GM19240 (cell line): ENCODE results near the gene RNF223.
"Not testable (repeated sequence)": the region's sequence is repeated elsewhere in the genome, so short reads cannot be mapped to it uniquely, and the experiment has no call there.

ENCODE experiments used
- DNase-seq: peaks from one replicate; pipeline ENCODE4 v3.0.0; 2011; ENCODE audit warnings: low spot score; ENCODE audit not compliant: insufficient read length

The RNF223 gene

DNA sequence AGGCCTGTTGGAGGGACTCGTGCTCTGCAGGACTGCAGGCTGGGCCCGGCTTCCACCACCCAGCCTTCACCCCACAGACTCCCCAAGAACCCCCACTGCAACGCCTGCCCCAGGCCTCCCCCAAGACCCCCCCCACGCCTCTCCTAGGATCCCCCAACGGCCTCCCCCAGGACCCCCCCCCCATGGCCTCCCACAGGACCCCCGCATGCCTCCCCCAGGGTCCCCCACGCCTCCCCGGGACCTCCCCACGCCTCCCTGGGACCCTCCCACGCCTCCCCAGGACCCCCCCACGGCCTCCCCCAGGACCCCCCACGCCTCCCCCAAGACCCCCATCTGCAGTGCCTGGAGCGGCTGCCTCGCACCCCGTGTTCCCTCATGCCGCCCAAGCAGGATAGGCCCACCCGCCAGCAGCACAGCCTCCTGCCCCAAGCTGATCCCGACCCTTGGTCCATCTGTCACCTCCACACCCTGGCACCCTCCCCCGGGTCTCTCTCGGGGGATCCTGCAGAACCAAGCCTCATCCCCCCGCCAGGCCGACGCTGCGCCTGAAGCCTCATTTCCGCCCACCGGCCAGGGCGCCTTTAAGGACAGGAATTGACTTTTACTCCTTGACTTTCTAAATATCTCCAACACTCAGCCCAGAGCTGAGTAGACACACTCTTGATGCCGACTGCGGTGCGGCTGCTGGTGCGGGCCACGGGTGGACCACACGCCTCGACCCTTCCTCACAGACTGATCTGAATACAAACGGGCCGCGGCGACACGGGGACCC, 14.1 kb upstream of the RNF223 start:
- DNase-seq, result no peak

DNA sequence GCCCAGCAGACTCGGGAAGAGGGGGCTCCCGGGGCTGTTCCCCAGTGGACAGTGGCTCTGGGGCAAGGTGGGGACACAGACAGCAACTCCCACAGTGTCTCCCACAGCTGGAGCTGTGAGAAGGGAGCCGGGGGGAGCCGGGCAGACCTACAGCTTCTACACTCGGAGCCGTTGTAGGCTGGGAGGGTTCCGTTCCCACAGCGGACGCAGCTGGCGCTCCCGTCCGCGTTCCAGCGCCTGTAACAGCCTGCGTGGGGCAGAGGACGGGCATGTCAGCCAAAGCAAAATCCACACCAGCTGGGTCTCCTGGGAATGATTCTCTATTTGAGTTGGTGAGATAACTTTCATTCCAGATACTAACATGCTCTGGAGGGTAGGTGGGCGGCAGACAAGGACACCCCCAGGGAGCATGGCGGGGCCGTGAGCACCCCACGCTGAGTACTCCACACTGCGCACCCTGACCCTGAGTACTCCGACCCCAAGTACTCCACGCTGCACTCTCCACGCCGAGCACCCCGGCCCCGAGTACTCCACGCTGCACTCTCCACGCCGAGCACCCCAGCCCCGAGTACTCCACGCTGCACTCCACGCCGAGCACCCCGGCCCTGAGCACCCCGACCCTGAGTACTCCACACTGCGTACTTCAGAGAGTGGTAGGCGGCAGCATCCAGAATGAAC, 13.4 kb upstream of the RNF223 start:
- no peak for DNase-seq

DNA sequence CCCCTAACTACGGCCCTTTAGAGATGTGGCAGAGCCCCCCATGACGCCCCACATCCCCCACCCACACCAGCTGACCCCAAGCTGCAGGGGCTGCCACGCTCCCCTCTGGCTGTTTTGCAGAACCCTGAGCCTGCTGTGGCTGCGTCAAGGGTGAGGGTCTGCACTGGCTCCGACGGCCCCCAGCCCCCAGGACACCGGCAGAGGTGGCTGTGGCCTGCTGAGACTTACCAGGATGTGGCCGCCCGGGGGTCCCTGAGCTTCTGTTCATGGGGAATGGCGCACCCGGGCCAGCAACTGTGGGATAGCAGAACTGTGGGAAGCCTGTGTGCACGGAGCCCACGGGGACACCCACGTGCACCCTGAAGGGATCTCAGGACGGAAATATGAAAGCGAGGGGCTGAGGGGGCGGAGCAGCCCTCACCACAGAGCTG, 12.8 kb upstream of the RNF223 start:
- peak; percentile 0 for DNase-seq

DNA sequence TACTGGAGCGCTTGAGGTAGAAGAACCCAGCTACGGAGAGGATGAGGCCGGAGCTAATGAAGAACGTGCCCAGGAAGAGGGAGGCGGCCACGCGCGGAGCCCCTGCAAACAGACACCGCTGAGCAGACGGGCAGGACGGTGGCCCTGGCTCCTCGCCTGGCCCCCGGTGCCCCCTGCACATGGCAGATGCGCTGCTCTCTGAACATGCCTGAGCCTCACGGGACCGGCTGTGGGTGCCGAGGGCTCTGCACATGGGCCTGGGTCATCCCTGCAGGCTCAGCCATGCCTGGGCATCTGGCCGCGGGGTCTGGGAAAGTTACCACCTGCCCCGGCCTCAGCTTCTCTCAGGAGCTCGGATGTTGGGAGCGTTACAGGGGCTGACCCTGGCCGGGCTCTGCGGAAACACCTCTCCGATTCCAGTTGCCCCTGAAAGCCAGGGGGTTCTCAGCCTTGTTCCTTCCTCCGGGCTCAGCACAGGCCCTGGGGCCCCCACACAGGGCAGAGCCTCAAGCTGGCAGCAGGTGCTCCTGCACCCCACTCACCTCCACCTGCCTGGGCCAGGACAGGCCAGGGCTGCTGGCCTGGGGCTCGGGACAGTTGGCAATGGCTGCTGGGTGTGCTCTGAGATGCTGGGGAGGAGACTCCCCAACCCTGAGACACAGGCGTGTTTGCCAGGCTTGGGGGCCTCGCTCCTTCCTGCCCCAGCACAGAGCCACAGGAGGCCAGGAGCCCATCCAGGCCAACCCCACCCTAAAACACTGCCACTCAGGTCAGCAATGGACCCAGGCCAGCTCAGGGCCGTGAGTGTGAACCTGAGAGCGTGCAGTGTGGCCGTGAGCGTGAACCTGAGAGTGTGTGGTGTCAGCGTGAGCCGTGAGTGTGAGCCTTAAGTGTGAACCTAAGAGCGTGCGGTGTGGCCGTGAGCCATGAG, 12.1 kb upstream of the RNF223 start:
- peak; percentile 0 for DNase-seq

DNA sequence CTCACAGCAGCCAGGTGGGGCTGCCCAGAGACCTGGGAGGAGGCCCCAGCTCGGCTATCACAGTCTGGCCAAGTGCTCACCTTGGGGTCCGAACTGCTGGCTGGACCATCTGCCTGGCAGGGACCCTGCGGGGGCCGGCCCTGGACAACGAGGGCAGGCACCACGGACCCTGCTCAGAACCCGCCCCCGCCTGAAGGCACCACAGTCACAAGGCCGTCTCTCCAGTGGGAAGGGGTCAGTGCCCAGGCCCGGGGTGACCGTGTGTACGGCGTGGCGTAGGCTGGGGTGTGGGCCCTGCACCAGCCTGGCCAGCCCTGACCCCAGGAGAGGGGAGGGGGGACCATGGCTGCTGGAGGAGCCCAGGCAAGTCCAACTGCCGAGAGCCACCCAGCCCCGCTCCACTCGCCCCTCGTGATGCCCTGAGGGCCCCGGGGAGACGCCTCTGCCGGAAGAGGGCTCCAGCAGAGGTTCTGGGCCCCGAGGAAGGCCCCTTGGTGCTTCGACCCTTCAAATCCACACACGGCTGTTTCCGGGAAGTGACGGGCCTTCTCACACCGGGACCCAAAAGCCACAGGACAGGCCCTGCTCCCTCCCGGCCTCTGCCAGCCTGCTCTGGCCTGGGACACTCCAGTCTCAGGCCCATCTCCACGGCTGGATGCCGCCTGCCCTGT, 11.2 kb upstream of the RNF223 start:
- DNase-seq, result peak; percentile 0

DNA sequence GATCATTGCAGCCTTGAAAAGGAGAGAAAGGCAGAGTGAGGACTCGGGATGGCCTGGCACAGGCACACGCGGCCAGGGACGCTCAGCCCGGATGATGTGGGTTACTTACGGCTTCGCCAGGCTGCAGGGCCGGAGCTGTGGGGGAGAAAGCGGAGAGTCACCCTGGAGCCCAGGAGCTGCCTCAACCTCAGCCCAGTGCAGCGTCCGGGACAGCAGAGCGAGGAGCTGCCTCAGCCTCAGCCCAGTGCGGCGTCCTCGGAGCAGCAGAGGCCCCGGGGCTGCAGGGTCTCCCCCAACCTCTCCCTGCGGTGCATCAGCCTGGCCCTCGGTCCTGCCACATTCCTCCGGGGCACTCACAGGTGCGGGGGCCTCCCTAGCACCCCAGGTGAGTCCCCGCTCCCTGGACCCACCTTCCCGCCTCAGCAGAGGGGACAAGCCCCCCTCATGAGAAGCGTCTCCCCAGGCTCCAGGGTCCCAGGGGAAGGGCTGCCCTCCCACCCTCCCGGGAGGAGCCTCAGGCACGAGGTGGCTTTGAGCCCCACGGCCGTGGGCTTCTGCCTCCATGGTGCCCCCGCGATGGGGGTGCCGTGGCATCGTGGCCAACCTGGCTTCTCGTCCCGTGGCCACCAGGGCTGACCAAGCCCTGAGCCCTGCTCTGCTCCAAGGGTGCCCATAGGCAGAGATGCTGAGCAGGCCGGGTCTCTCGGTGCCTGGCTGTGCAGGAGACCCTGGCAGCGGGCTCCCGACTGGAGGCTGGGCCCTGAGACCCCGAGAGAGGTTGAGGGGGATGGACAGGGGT, 10.5 kb upstream of the RNF223 start:
- no peak for DNase-seq

DNA sequence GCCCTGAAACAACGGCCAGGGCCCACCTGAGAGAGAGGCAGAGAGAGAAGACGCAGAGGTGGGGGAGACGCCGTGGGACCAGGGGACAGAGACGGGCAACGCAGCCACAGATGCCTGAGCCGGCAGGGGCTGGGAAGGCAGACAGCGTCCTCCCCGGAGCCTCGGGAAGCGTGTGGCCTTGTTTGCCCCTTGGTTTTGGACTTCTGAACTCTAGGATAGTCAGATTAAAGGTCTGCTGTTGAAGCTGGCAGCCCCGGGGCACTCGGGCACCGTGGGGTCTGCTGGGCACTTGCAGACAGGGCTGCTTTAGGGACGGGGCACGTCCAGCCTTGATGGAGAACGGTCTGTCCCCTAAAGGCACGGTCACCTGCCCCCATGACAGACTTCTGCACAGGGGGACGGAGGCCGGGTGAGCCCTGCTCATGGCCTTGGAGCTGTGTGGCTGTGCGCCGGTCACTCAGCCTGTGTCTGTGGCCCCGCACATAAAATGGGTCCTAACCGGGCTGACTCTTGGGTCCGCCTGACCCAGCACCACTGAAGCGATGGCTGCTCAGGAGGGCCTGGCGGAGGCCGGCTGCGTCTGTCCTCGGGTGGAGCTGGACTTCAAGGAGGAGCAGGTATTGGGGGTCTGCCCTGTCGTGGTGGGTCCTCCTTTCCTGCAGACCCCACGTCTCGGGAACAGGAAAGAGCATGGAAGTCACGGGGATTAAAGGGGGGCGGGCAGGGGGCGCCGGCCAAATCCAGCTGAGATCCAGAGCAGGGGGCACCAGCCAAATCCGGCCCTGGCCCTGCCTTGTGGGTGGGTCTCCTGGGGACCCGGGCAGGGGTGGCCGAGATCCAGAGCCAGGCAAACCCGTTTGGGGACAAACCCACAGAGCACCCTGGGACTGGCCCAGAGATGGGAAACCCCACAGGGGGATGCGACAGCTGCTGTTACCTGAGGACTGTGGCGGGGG, 9.6 kb upstream of the RNF223 start:
- DNase-seq, result no peak

DNA sequence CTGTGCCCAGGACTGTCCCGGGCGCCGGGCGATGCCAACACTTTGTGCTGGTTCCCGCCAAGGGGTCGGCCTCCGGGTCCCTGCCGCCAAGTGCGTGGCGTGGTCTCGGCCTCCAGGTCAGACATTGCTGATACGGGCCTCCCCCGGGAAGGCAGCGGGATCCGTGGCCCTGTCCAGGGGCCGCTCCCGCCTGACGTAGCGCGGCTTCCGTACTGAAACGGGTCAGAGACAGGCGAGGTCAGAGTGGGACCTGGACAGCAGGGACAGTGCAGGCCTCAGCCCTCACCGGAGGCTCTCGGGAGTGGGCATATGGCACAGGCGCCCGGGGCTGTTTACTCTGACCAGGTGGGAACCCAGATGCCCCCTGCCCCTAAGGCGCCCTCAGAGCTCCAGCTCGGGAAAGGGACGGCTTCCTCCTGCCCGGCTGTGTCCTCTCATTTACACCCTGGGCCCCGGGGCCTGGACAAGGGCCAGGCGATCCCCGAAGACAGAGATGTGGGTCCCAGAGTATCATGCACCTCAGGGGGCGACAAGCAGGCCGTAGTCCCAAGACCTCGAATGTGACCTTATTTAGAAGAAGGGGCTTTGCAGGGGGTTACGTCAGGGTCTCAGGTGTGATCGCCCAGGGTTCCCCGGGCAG, 8.8 kb upstream of the RNF223 start:
- DNase-seq, result no peak

DNA sequence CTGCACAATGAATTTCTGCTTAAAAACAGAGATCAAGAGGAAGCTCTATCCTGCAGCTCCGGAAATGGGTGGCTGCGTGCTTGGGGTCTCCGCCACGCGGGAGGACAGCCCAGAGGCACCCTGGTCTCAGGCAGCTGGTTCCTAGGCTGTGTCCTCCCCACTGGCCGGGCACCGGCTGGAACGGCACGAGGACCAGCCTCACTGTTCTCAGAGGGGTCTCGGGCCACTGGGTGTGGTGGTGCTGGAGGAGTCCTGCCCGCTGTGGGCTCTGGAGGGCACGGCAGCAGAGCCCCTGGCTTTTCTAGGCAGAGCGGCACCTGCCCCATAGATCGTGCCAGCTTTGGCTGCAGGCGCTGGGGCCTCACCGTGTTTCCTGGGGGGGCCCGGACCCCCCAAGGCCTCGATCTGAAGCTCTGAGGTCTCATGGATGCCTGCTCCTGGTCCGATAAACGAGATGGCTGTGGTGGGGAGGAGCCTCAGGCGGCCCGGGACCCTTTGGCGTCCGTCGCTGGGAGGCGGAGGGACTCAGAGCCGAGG, 8.2 kb upstream of the RNF223 start:
- DNase-seq, result no peak

DNA sequence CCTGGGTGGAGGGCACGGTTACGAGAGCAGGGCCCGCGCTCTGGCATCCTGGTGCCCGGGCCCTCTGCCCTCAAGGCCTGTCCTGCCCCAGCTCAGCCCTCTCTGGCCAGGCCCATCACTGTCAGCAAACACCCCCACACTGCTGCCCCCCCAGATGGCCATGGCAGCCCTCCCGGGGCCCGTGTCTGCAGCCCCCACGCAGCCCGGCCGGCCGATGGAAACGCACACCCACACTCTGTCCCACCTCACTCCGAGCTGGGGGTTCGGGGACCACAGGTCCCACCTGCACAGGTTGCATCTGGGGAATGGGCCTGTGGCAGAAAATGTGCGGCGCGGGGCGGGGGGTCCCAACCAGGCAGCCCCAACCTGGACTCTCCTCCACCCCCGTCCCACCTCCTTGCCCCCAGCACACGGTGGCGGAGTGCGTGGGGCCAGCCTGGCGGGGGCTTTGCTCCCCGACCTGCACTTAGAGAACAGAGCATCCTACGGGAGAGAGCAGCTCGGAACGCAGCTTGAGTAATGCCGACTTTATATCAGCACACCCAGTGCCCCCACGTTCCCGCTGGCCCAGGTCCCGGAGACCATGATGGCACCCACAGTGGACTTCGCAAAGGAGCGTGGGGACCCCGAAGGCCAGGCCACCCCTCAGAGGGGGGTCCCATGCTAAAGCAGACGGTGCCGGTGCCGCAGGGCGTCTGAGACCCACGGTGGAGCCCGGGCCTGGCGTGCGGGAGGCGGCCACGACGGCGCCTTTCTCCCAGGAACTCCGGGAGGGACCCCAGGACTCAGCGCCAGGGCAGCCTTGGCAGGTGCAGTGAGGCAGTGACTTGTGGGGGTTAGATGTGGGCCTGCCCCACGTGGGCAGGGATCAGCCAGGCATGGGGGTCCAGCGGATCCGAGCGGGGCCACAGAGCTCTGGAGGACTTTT, 7.5 kb upstream of the RNF223 start:
- DNase-seq, result no peak

DNA sequence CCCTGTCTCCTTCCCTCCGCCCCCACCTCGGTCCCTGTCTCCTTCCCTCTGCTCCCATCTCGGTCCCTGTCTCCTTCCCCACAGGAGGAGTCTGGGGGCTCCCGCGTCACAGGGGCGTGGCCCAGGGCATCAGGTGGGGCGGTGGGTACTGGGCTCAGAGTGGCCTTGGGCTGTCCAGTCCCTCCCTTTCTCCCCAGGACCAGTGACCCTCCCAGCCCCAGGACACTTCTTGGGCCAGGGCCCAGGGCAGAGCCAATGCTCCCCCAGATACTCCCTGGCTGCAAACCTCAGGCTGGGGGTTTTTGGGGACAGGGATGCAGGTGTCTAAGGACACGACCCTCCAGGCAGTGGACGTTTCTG, 6.8 kb upstream of the RNF223 start:
- no peak for DNase-seq

DNA sequence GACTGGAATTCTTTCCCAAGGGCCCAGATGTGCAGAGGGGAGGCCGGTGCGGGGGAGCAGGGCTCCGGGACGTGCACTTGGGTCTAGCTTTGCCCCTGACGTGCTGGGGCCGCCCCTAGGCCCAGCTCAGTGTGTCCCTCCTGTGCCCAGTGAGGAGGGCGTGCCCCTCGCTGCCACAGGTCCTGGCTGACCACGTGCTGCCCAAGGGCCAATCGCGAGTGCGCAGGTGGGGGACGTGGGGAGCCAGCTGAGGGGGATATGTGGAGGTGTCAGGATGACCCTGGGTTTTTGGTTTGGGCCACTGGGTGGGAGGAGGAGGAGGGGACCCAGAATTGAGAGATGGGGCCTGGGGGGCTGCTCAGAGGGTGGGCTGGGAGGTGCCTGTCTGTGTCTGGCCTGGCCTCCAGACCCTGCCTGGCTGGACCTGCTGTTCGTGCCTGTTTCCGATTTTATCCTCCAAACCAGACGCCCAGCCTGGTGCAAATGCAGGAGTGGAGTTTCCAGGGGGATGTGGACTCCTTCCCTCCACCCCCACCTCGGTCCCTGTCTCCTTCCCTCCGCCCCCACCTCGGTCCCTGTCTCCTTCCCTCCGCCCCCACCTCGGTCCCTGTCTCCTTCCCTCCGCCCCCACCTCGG, 6.1 kb upstream of the RNF223 start:
- no peak for DNase-seq

DNA sequence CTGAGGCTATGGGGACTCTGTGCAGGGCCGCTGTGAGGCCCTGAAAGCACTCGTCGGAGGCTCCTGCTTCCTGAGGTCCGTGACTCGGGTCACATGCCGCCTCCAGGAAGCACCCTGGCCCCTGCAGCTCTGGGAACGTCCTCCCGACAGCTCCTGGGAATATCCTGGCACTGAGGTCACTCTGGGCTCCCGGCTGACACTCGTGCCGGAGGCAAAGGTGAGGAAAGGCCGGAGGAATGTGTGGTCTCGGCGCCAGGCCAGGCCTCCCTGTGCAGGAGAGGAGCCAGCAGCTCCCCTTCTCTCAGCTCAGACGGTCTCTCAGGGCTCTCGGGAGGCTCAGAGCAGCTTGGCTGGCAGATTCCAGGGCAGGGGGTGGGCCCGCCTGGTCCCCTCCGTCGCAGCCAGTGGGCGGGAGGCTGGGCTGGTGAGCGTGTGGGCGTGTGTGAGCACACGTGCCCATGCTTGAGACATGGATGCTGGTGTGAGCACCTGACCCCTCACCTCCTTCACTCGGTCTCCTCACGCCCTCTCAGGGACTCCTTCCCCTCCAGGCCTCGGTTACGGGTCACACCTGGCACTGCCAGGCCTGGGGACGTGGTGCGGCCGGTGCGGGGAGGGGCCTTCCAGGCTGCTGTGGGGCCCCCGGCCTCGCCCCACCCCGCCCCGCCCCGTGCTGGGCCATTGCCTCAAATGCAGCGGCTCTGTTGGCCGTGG, 5.5 kb upstream of the RNF223 start:
- no peak for DNase-seq

DNA sequence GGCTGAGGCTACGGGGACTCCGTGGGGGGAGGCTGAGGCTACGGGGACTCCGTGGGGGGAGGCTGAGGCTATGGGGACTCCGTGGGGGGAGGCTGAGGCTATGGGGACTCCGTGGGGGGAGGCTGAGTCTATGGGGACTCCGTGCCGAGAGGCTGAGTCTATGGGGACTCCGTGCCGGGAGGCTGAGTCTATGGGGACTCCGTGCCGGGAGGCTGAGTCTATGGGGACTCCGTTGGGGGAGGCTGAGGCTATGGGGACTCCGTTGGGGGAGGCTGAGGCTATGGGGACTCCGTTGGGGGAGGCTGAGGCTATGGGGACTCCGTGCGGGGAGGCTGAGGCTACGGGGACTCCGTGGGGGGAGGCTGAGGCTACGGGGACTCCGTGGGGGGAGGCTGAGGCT, 3.3 kb upstream of the RNF223 start:
- DNase-seq, result not testable (repeated sequence)

DNA sequence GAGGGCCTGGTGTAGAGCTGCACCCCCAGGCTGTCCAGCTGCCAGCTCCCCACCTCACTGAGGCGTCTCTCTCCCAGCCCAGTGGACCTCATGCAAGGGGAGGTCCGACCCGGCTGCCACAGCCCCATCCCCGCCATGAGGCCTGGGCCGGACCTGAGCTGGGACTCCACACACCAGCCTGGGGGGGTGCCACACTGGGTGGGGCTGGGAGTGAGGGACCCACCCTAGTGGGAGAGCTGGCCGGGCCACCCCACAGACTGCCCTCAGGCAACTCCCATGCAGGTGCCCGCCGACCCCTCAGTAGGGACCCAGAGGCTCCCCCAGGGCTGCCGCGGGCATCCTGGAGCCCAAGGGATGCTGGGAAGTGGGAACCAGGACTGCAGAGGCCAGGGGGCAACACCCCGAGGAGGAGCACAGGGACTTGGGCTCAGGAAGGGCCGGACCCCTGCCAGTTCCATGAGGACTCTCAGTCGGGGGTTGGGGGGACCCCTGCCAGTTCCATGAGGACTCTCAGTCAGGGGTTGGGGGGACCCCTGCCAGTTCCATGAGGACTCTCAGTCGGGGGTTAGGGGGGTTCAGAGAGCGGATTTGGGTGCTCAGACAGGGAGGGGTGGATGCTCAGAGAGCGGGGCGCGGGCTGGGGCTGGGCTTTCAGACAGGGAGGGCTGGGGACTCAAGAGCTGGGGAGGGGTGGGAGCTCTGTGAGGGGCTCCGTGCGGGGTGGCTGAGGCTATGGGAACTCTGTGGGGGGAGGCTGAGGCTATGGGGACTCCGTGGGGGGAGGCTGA, 1.2 kb upstream of the RNF223 start:
- no peak for DNase-seq
